ENCODE measurements around the gene RNU6-9. TPM values are rescaled to one million over a fixed set of nuclear protein-coding genes. Genes with fewer than 3 reads are reported as not detected.
A peak's percentile ranks its signal among the peaks of the same experiment; 100 is the strongest.

The RNU6-9 gene
- total RNA-seq, 1 donor from 2014 or later, result not detected

GRCh38 chr19:917323-918151 lies 24.3 kb downstream of the RNU6-9 start, which contains the start of gene KISS1R:
TSS of gene KISS1R (plus strand) at chr19:917333. CDS start at chr19:917503, 170 bp downstream.
- H3K27me3 ChIP-seq, result peaks cover 17% of the 10 kb centered on the region
- H3K4me1 ChIP-seq, result peaks cover 10 to 39% of the 10 kb centered on the region in 2 donors
- H3K4me3 ChIP-seq, result peak within 1 kb of the TSS; percentile 43 to 59
- intact Hi-C loops (cut with DNase I), result no loop called here
- no peaks in the 10 kb centered on the region for H3K9me3 ChIP-seq
- H3K36me3 ChIP-seq, result no peaks in the 10 kb centered on the region
- DNase-seq (ENCODE audit: low spot score in 2 of 2), result peak in 1 of 2 donors; percentile 75
- H3K27ac ChIP-seq, result no peak within 1 kb of the TSS
- peak; percentile 21 to 54 (median 35) for TF ChIP-seq CTCF (IDR thresholded peaks at IDR 0.05)

GRCh38 chr19:918152-918437 lies 24.8 kb downstream of the RNU6-9 start:
- intact Hi-C loops (cut with DNase I), result no loop called here
- Histone ChIP-seq H3K4me3 (peak overlapping the region; percentile 43 to 59), H3K27me3 (peaks cover 17% of the 10 kb centered on the region), H3K4me1 (peaks cover 10 to 39% of the 10 kb centered on the region in 2 donors), H3K36me3 (no peaks in the 10 kb centered on the region), H3K9me3 (no peaks in the 10 kb centered on the region), H3K27ac (no peak overlapping the region)
- no peak for DNase-seq (ENCODE audit: low spot score in 2 of 2)
- TF ChIP-seq CTCF (IDR thresholded peaks at IDR 0.05), result no peak

- H3K27ac ChIP-seq, result no peak overlapping the region
- peaks cover 10 to 37% of the 10 kb centered on the region in 2 donors for H3K4me1 ChIP-seq
- no peaks in the 10 kb centered on the region for H3K9me3 ChIP-seq
- no peak for DNase-seq (ENCODE audit: low spot score in 2 of 2)
- H3K4me3 ChIP-seq, result peak overlapping the region in 1 of 2 donors; percentile 16
- intact Hi-C loops (cut with DNase I), result no loop called here
- TF ChIP-seq CTCF (IDR thresholded peaks at IDR 0.05), result no peak
- peaks cover 17% of the 10 kb centered on the region for H3K27me3 ChIP-seq
- no peaks in the 10 kb centered on the region for H3K36me3 ChIP-seq
These were observed 25.4 kb downstream of the RNU6-9 start for GRCh38 chr19:918481-919198.

GRCh38 chr19:919199-920050 lies 26.1 kb downstream of the RNU6-9 start:
- DNase-seq (ENCODE audit: low spot score in 2 of 2), result no peak
- no peak for TF ChIP-seq CTCF (IDR thresholded peaks at IDR 0.05)
- Histone ChIP-seq H3K27ac (no peak overlapping the region), H3K4me1 (peaks cover 10 to 33% of the 10 kb centered on the region in 2 donors), H3K27me3 (peaks cover 17% of the 10 kb centered on the region), H3K9me3 (no peaks in the 10 kb centered on the region), H3K4me3 (peak overlapping the region in 1 of 2 donors; percentile 43), H3K36me3 (no peaks in the 10 kb centered on the region)
- intact Hi-C loops (cut with DNase I), result loop anchor here (2.0 to 10.0 kb wide), 6 partner anchors 55 to 325 kb away; partner anchors contain the start of genes ATP5F1D and MIDN

All from ascending aorta (tissue), 2 donors.